ENCODE data around the gene HOXB5. TPM values are rescaled to one million over a fixed set of nuclear protein-coding genes. Genes with fewer than 3 reads are reported as not detected.
A peak's percentile ranks its signal among the peaks of the same experiment; 100 is the strongest.

The HOXB5 gene
- total RNA-seq, 1 experiment from 2014 or later: not detected

- Histone ChIP-seq H3K27me3 (no peaks in the 10 kb centered on the region), H3K36me3 (peaks cover 48% of the 10 kb centered on the region), H3K4me3 (peak overlapping the region; percentile 19), H3K9me3 (no peaks in the 10 kb centered on the region)
- peak; percentile 50 for DNase-seq
These were observed 38.0 kb downstream of the HOXB5 start for GRCh38 chr17:48555258-48556228.

DNA sequence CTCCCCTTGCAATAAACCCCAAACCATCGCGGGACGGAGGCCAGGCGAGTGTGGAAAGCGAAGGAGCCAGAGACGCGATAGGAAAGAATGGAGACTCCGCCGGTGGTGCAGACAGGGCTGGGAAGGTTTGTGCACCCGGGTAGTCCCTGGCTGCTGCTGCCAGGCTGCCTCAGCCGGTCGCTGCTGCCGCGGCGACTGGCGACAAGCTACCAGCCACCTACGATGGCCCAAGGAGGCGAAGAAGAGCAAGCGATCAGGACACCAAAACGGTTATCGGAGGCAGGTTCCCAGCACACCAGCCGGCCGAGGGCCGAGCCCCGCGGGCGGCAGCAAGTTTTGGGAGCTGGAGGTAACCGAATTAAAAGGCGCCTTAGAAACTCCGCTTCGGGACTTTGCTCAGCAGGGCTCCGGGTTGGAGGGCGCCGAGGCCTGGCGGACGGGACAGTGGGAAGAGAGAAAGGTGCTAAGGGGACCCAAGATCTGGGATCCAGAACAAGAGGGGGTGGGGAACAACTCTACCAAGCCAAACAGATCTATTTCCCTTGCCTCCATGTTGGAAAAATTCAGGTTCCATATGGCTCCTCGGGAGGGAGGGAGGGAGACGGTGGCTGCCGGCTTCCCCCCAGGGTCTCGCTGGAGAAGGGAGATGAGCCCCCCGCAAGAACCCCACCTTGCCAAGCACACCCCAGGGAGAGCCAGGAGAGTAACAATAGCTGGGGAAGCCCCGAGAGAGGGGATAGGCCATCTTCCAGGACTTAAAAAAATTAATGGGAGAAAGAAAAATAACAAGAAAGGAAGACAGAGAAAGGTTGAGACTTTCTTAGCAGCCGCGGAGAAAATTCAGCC, 38.9 kb downstream of the HOXB5 start:
- peaks cover 54% of the 10 kb centered on the region for H3K36me3 ChIP-seq
- DNase-seq: no peak
- peak overlapping the region; percentile 19 for H3K4me3 ChIP-seq
- H3K27me3 ChIP-seq: no peaks in the 10 kb centered on the region
- H3K9me3 ChIP-seq: no peaks in the 10 kb centered on the region

DNA sequence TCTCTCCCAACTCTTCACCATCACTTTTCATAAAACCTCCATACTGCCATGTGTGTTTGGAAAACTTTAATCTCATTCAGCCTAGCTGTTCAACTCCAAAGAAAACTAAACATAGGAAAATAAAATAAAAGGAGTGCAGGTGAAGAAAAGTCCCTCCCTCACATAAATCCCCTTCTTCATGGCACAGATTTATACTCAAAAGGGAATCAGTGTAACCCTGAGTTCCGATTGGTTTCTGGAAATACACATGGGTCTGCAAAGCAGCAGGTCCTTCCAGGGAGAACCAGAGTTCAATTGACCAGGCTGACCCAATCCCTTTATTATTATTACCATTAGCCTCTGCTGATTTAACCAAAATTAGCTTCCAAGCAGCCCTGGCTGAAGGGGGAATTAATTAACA, 39.8 kb downstream of the HOXB5 start:
- Histone ChIP-seq H3K4me3 (no peak overlapping the region; the same call in 1 of the 2 replicates), H3K36me3 (peaks cover 52% of the 10 kb centered on the region), H3K27me3 (no peaks in the 10 kb centered on the region), H3K9me3 (no peaks in the 10 kb centered on the region)
- no peak for DNase-seq

DNA sequence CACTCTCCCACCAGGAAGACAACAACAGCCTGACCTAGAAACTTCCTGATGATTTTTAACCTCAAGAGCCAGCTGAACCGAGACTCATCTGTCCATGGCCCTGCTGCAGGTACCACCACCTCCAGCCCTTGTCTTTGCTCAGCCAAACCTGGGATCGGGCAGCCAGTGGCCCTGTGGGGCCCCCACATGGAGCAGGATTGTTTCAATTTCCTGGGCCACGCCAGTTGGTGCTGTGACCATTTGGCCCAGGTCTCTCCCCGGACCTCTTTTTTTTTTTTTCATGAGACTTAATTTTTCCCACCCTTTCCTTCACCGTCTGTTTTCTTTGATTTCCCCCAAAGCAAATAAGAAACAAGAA, 40.4 kb downstream of the HOXB5 start:
- peaks cover 46% of the 10 kb centered on the region for H3K36me3 ChIP-seq
- no peak overlapping the region for H3K4me3 ChIP-seq
- DNase-seq: no peak
- no peaks in the 10 kb centered on the region for H3K9me3 ChIP-seq
- no peaks in the 10 kb centered on the region for H3K27me3 ChIP-seq

DNA sequence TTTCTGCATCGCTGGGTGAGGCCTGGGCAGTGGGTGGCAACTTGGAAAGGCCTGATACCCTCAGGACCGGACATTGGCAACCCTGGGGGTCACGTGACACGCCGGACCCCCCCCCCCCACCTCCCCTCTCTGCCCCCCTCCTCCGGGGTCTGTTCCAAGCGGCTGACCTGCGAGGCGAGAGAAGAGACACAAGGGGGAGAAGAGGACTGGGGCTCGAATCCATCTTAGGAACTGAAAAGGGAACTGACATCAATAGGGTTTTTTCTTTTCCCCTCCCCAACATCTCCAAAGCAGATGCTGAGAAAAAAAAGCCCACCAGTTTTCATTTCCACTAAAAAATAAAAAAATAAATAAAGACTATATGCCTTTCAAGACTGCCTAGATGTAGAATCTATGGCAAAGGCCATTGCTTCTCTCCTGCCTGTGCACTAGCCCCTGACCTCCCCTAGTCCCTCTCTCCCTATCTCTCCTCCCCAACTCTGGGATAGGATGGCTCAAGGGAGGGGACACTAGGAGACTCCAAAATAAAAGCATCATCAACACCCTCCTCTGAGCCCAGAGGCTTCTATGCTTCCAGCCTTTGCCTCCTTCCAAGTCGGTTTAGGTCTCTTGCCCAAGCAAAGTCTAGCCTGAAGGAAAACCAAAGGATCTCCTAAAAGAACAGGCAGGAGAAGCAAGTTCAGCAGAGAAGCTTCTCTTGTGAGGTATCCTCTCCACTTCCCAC, 41.0 kb downstream of the HOXB5 start:
- no peaks in the 10 kb centered on the region for H3K9me3 ChIP-seq
- DNase-seq: no peak
- no peak overlapping the region for H3K4me3 ChIP-seq

DNA sequence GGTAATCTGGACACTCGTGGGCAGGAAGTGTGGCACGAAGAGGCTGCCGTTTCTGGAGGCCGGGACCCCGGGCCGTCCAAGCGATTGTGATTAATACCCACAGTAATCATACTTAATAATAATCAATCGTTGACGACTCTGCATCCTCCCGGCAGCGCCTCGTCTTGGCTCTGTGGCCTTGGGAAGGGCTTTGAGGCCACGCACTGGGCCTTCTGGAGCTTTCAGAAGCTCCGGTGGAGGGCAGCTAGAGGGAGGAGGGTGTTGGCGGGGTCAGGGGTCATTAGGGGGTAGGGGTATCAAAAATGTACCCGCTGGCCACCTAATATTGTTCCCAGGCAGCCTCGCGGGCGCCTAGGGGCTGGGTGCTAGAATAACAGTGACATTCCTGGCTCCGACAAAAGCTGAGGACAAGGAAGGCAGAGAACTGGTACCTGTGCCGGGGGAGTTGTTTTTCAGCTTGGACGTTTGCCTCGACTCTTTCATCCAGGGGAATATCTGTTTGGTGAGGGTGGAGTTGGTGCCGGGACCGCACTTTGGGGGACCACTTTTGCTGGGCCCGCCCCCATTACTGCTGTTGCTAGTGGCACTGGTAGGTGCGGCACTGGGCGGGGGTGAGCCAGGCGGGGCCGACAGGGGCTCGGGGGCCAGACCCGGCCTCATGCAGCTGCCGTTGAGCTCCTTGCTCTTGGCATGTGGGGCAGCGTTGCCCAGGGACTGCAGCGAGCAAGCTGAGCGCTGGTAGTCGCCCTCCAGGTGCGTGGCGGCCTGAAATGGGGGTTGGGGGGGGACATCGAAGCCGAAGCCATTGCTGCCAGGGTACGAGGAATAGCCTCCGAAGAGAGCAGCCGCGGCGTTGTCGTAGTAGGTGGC, 41.7 kb downstream of the HOXB5 start:
- peaks cover 46% of the 10 kb centered on the region for H3K36me3 ChIP-seq
- no peak for DNase-seq
- no peaks in the 10 kb centered on the region for H3K27me3 ChIP-seq
- no peaks in the 10 kb centered on the region for H3K9me3 ChIP-seq
- H3K4me3 ChIP-seq: no peak overlapping the region

More for the DNA sequence above, 41.0 kb downstream of the HOXB5 start:
- peaks cover 49% of the 10 kb centered on the region for H3K36me3 ChIP-seq
- H3K27me3 ChIP-seq: no peaks in the 10 kb centered on the region

GRCh38 chr17:48551214-48551555, 42.4 kb downstream of the HOXB5 start:
- no peak overlapping the region for H3K4me3 ChIP-seq
- H3K27me3 ChIP-seq: no peaks in the 10 kb centered on the region
- peaks cover 46% of the 10 kb centered on the region for H3K36me3 ChIP-seq
- no peaks in the 10 kb centered on the region for H3K9me3 ChIP-seq
- DNase-seq: no peak

GRCh38 chr17:48550502-48551213, 42.9 kb downstream of the HOXB5 start:
- DNase-seq: no peak
- H3K27me3 ChIP-seq: no peaks in the 10 kb centered on the region
- H3K36me3 ChIP-seq: peaks cover 46% of the 10 kb centered on the region
- no peak overlapping the region for H3K4me3 ChIP-seq
- no peaks in the 10 kb centered on the region for H3K9me3 ChIP-seq

GRCh38 chr17:48549914-48550501, 43.6 kb downstream of the HOXB5 start:
- Histone ChIP-seq H3K36me3 (peaks cover 46% of the 10 kb centered on the region), H3K9me3 (no peaks in the 10 kb centered on the region), H3K4me3 (no peak overlapping the region), H3K27me3 (no peaks in the 10 kb centered on the region)
- DNase-seq: no peak

- H3K9me3 ChIP-seq: no peaks in the 10 kb centered on the region
- no peak overlapping the region for H3K4me3 ChIP-seq
- no peak for DNase-seq
- no peaks in the 10 kb centered on the region for H3K27me3 ChIP-seq
- H3K36me3 ChIP-seq: peaks cover 42% of the 10 kb centered on the region
These were observed 44.3 kb downstream of the HOXB5 start for GRCh38 chr17:48549281-48549630.

DNA sequence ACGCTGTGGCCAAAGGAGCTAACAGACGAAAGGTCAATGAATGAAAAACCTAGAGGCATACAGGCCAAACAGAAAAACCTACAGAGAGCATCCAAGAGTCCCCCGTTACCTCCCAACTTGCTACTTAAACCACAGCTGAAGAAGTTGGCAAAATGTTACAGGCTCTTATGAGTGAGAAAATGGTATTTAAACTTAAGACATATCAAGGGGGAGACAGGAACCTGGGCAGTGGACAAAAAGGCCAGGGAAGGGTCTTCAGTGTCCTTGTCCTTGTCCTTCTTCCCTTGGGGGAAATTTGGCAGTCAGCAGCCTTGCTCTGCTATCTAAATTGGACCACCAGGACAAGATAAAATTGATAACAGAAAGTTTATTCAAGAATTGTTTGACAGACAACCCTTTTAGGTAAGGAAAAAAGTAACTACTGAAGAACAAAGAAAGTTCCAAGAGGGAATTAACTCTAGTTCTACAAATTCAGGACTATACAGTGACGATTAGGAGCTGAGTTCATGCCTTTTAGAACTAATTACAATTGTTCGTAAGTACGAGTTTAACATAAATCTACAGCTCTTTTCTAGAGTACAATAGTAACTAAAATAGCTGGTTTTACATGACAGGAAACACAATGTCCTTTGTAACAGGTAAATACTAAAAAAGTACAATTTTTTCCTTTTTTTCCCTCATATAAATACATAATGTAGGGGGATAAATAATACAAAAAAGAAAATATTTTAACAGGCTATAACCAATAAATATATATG, 44.9 kb downstream of the HOXB5 start:
- Histone ChIP-seq H3K27me3 (no peaks in the 10 kb centered on the region), H3K9me3 (no peaks in the 10 kb centered on the region), H3K36me3 (peaks cover 36% of the 10 kb centered on the region), H3K4me3 (peak overlapping the region; percentile 10; the same call in 1 of the 2 replicates)
- DNase-seq: no peak

DNA sequence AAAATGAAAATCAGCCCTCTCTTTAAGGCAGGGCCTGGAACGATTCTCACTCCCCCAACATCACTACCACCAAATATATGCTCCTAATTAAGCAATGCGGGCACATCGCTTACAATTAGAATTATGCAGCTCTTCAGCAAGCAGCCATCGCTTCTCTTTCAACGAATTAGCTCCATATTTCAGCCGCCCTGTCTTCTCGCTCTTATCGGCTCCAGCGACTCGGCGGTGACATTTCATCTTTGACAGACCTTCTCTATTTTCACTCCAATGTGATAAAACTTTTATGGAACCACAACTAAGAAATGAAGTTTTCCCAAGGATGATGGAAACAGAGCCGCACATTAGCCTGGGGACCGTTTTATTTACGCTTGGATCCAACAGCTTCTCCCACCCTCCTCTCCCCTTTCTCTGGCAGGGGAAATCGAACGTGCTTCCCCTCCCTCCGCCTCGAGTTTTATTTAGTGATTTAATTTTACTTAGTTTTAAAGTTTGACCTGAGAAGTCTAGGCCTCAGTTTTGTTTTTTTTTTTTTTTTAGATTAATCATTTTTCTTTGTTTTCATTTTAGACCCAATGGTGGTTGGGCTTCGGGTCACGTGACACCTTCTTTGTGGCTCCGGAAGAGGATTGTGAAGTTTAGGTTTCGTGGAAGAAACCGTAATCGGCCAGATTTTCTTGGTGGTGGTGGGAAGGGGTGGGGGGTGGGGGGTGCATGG, 45.6 kb downstream of the HOXB5 start:
- peak; percentile 67 for DNase-seq
- no peaks in the 10 kb centered on the region for H3K9me3 ChIP-seq
- no peaks in the 10 kb centered on the region for H3K27me3 ChIP-seq
- peak overlapping the region; percentile 10 for H3K4me3 ChIP-seq
- peaks cover 37% of the 10 kb centered on the region for H3K36me3 ChIP-seq

- Histone ChIP-seq H3K9me3 (no peaks in the 10 kb centered on the region), H3K27me3 (no peaks in the 10 kb centered on the region), H3K36me3 (peaks cover 41% of the 10 kb centered on the region), H3K4me3 (peak overlapping the region; percentile 10)
- DNase-seq: peak; percentile 47
These were observed 46.4 kb downstream of the HOXB5 start for GRCh38 chr17:48546924-48547807.

All from MG63 (cell line).